Prostate gland (tissue), 2 donors: ENCODE measurements around the gene CASQ1.

ENCODE experiments used
- POLR2AphosphoS5 ChIP-seq: sonication (generic); formaldehyde crosslinking; IDR thresholded peaks from one replicate; pipeline ENCODE4 v1.6.1; 2017; ENCODE audit warnings: antibody characterized with exemption
- TF ChIP-seq, protein P1 (sequence below), 4 experiments: fragments of 200-600 bp in 2 of 4; fragments of 450-650 bp in 2 of 4; sonication (generic) in 2 of 4; IDR thresholded peaks; 1 replicate in 3 of 4; 2 replicates in 1 of 4; pipeline ENCODE4 v1.5.1; 2016 to 2019; ENCODE audit warnings: antibody characterized with exemption in 4 of 4, mild to moderate bottlenecking in 2 of 4, moderate library complexity in 2 of 4

DNA sequence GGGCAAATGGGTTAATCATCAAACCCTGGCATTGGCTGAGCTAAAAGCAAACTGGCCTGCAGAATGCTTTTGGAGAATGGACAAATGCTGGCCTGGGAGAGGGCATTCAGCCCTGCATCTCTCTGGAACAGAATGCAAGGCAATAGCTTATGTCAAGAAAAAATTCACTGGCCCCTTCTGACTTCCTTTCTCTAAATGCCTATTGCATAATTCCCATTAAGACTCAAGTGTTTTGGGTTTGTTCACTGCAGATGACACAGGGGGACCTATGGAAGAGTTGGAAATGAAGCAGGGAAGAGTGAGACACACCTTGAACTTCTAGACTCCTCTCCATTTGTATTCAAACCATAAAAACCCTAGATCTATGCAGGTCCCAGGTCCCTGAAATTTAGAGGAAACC lies 30.7 kb downstream of the CASQ1 start:
- TF ChIP-seq, protein P1, sequence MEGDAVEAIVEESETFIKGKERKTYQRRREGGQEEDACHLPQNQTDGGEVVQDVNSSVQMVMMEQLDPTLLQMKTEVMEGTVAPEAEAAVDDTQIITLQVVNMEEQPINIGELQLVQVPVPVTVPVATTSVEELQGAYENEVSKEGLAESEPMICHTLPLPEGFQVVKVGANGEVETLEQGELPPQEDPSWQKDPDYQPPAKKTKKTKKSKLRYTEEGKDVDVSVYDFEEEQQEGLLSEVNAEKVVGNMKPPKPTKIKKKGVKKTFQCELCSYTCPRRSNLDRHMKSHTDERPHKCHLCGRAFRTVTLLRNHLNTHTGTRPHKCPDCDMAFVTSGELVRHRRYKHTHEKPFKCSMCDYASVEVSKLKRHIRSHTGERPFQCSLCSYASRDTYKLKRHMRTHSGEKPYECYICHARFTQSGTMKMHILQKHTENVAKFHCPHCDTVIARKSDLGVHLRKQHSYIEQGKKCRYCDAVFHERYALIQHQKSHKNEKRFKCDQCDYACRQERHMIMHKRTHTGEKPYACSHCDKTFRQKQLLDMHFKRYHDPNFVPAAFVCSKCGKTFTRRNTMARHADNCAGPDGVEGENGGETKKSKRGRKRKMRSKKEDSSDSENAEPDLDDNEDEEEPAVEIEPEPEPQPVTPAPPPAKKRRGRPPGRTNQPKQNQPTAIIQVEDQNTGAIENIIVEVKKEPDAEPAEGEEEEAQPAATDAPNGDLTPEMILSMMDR (IDR thresholded peaks at IDR 0.05), result no peak
- TF ChIP-seq POLR2AphosphoS5, result no peak
